ENCODE data around the gene RALGDS.
"Not testable (repeated sequence)": the region's sequence is repeated elsewhere in the genome, so short reads cannot be mapped to it uniquely, and the experiment has no call there.

- not testable (repeated sequence) for TF ChIP-seq CTCF, POLR2A (IDR thresholded peaks at IDR 0.05)
Observed at GRCh38 chr9:133072210-133072609, 48.8 kb downstream of the RALGDS start.
